ENCODE measurements around the gene ZNF80. TPM values are rescaled to one million over a fixed set of nuclear protein-coding genes. Genes with fewer than 3 reads are reported as not detected.

The ZNF80 gene
- total and polyA plus RNA-seq, 2 donors (not counting 3 experiments of a cell fraction or from before 2014, with no cell fraction given), result not detected

DNA sequence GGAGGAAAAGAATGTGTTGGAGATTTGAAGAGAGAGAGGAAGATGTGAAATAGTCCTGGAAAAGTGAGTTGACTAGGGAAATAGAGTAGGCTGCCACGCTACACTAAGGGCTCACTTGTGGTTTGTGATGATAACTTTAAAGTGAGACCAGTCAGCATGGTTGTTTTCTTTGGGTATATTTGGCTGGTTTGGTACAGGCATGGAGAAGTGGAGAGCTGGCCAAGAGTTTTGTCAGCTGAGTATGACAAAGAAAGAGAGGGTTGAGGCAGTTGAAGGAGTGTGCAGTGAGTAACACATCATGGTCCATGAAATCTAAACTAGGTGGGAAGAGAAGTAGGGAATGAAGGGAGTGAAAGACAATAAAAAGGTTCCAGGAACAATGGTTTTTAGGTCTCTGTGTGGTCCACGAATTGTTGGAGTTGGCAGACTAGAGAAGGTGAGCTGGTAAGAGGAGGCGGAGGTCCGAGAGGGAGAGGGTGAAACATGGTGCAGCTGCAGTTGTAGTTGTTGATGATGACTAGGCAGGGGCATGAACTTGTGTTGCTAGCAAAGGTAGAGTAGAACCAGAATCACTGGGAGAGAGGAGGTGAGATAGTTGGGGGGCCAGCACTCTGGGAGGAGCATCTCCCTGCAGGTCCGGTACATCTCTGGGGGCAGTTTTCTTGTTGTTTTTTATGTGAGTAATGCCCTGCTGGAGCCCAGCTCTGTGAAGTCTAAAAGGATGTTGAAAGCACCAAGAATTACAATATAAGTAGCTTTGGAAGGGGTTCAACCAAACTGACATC lies 21.0 kb downstream of the ZNF80 start:
- Histone ChIP-seq H2AFZ (ENCODE audit: low read depth, low read length) (no peak overlapping the region), H3K4me1 (ENCODE audit: control insufficient read depth, extremely low read depth, insufficient read depth, low read length) (peaks cover 47% of the 10 kb centered on the region), H3K9me3 (replicated peaks; ENCODE audit: control insufficient read depth, insufficient read depth, low read length) (no peaks in the 10 kb centered on the region), H3K79me2 (ENCODE audit: control insufficient read depth, insufficient read depth, low read length) (no peaks in the 10 kb centered on the region), H4K20me1 (replicated peaks; ENCODE audit: control insufficient read depth, extremely low read depth, insufficient read depth, low read length) (no peaks in the 10 kb centered on the region), H3K27me3 (ENCODE audit: control insufficient read depth in 2 of 2, insufficient read depth in 2 of 2, low read length in 2 of 2) (no peaks in the 10 kb centered on the region), H3K9me1 (replicated peaks; ENCODE audit: control insufficient read depth, extremely low read depth, insufficient read depth, low read length) (no peaks in the 10 kb centered on the region), H3K27ac (ENCODE audit: insufficient read depth, low read depth, low read length) (no peak overlapping the region), H3K36me3 (ENCODE audit: control insufficient read depth in 2 of 2, extremely low read depth in 1 of 2, insufficient read depth in 2 of 2, low read length in 2 of 2) (no peaks in the 10 kb centered on the region), H3K4me3 (replicated peaks in 1 of 3; ENCODE audit: insufficient read depth in 1 of 3, low read depth in 1 of 3, low read length in 3 of 3) (no peak overlapping the region), H3K4me2 (ENCODE audit: insufficient read depth, low read length) (no peak overlapping the region), H3K9ac (replicated peaks; ENCODE audit: extremely low read depth, insufficient read depth, low read length) (no peak overlapping the region)
- POLR2A ChIA-PET, result no interaction called here
- FAIRE-seq, result no peak
- BruUV-seq (replicated peaks), result no TSS peak
- TF ChIP-seq FOS (IDR thresholded peaks at IDR 0.05; ENCODE audit: borderline replicate concordance, insufficient read depth, low read length) (no peak), JUN (IDR thresholded peaks at IDR 0.05; ENCODE audit: borderline replicate concordance, insufficient read depth, insufficient read length, low read depth) (no peak), POLR2AphosphoS5 (IDR thresholded peaks at IDR 0.05; ENCODE audit: insufficient read depth, low read depth, low read length) (no peak), CTCF (IDR thresholded peaks at IDR 0.05; ENCODE audit: extremely low read depth in 1 of 2, insufficient read depth in 1 of 2, low read depth in 1 of 2, low read length in 2 of 2) (no peak), GATA2 (IDR thresholded peaks at IDR 0.05; ENCODE audit: insufficient read depth, insufficient read length, low read depth, low read length) (no peak), POLR2A (IDR thresholded peaks at IDR 0.05; ENCODE audit: low read depth, low read length) (no peak), MYC (IDR thresholded peaks at IDR 0.05; ENCODE audit: low read depth, low read length) (no peak), MAX (IDR thresholded peaks at IDR 0.05; ENCODE audit: insufficient read depth, insufficient read length) (no peak), EZH2 (IDR thresholded peaks at IDR 0.05; ENCODE audit: borderline replicate concordance, low read depth, low read length, severe bottlenecking) (no peak)
- intact Hi-C loops (cut with micrococcal nuclease), result loop anchor here (10.0 kb wide), 1 partner anchor 1438 kb away; no protein-coding TSS in a partner anchor
- dilution Hi-C loops (cut with MboI; ENCODE audit: extremely low pct_ligation_motif_present, low sequenced_read_pairs), result no loop called here
- no peak for DNase-seq (ENCODE audit: low read depth, low spot score)
- CTCF ChIA-PET, result interaction anchor here (0.8 to 3.3 kb wide), 5 partner anchors 12 to 83 kb away, joined by 3 to 15 read pairs (median 3); no protein-coding TSS in a partner anchor

All from endothelial cell of umbilical vein (primary cell).